ENCODE data around the gene TGFB1. TPM values are rescaled to one million over a fixed set of nuclear protein-coding genes. Genes with fewer than 3 reads are reported as not detected.

TGFB1 gene
- total and polyA plus RNA-seq, 9 of the 15 experiments (the other 6 are each of a cell fraction or from before 2014, with no cell fraction given) = 0.24 to 159 (median 17.2) TPM

DNA sequence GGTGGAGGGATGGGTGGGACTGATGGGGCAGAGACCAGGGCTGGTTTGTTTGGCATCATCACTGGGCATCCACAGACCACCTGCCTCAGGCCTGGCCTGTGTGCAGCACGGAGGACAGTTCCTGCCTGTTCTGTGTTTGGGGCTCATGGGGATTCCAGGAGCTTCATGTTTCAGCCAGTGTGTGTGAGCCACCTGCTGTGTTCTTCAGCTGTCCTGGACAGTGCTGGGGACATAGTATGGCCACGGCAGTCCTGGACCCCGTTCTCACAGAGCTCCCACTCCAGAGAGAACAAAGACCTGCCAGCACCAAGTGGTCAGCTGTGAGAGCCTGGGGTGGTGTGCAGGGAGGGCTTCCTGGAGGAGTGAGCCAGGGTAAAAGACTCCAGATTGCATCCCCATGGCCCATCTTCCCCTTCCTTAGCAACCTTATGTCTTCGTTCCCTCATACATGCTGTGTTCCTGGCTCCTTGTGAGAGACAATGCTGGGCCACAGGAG is 45.7 kb downstream of the TGFB1 start (continued):
- TF ChIP-seq, protein P1, sequence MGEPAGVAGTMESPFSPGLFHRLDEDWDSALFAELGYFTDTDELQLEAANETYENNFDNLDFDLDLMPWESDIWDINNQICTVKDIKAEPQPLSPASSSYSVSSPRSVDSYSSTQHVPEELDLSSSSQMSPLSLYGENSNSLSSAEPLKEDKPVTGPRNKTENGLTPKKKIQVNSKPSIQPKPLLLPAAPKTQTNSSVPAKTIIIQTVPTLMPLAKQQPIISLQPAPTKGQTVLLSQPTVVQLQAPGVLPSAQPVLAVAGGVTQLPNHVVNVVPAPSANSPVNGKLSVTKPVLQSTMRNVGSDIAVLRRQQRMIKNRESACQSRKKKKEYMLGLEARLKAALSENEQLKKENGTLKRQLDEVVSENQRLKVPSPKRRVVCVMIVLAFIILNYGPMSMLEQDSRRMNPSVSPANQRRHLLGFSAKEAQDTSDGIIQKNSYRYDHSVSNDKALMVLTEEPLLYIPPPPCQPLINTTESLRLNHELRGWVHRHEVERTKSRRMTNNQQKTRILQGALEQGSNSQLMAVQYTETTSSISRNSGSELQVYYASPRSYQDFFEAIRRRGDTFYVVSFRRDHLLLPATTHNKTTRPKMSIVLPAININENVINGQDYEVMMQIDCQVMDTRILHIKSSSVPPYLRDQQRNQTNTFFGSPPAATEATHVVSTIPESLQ (CRISPR knock-in tag; IDR thresholded peaks at IDR 0.05) = no peak

DNA sequence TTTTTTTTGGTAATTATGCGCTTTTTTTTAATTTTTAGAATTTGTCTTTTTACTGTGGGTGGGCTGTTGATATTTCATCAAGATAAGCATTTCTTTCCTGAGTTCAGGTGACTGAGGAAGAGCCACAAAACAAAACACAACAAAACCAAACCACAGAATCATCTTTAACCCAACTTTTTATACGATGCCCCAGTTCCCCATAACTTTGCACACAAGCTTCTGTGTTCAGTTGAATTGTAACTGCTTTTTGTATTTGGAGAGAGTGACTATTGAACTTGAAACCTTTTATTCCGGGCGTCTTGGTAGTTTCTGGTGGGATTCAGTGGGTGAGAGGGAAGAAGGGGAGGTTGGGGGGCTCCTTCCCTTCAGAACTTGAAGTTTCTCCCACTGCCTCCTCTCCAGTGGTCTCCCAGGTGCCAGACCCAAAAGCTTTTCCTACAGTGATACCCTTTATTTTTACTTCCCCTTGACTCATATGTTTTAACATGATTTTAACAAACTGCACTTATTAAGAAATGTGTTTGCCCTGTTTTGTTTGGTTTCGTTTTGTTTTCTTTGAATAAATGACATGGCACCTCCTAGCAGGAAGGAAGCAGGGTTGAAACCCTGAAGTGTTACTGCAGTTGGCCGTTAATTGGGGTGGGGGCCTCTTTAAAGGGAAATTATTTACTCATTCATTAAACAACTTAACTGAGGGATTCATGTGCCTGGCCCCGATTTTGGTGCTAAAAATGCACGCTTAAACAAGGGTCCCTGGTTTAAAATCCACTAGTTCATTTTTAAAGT is 46.4 kb downstream of the TGFB1 start:
- DNase-seq (ENCODE audit: extremely low read depth in 1 of 4, low spot score in 3 of 4) (no peak), FAIRE-seq (no peak), ATAC-seq (no peak)
- Histone ChIP-seq H3K9me3 (replicated peaks; ENCODE audit: control insufficient read depth, insufficient read depth, low read depth, low read length) (no peaks in the 10 kb centered on the region), H3K79me2 (ENCODE audit: control insufficient read depth, insufficient read depth, low read length) (peaks cover 24% of the 10 kb centered on the region), H3K27ac (ENCODE audit: extremely low read depth, low read depth, low read length) (no peak overlapping the region; the same call in 2 of the 3 replicates), H3K4me3 (no peak overlapping the region), H2AFZ (ENCODE audit: low read depth, low read length) (no peak overlapping the region), H3K4me1 (replicated peaks in 1 of 2; ENCODE audit: control insufficient read depth in 2 of 2, insufficient read depth in 2 of 2, low read length in 2 of 2) (peaks cover 11 to 12% of the 10 kb centered on the region in 2 experiments; a peak in 4 of 5 replicates), H3K9ac (ENCODE audit: insufficient read depth in 1 of 2, low read depth in 2 of 2, low read length in 2 of 2) (no peak overlapping the region), H3K9me1 (ENCODE audit: control insufficient read depth, insufficient read depth, low read length) (no peaks in the 10 kb centered on the region), H4K20me1 (replicated peaks; ENCODE audit: control insufficient read depth, insufficient read depth, low read length) (peaks cover 7% of the 10 kb centered on the region; the same call in 1 of the 2 replicates), H3K36me3 (ENCODE audit: control insufficient read depth, insufficient read depth, low read length) (peaks cover 61% of the 10 kb centered on the region), H3K4me2 (ENCODE audit: insufficient read depth, low read length) (no peak overlapping the region), H3K27me3 (ENCODE audit: control insufficient read depth in 2 of 2, insufficient read depth in 2 of 2, low read length in 2 of 2) (no peaks in the 10 kb centered on the region)
- ChIA-PET CTCF (ENCODE audit: low intra/inter-chr PET ratio) (interaction anchor here (1.0 to 1.7 kb wide), 2 partner anchors 103 to 181 kb away, joined by 3 to 13 read pairs; no protein-coding TSS in a partner anchor), POLR2A (interaction anchor here (0.6 to 2.2 kb wide), 3 partner anchors 38 to 291 kb away, joined by 3 to 8 read pairs (median 3); partner anchors contain the start of gene HNRNPUL1)
- WGBS (ENCODE audit: insufficient coverage, low coverage, missing lambda C conversion rate) = 63% methylated on average over 8 of the region's 8 CpGs
- BruUV-seq (replicated peaks) = TSS peak; percentile 42
- in situ Hi-C loops (cut with MboI) (loop anchor here (25.0 kb wide), 1 partner anchor 255 kb away; no protein-coding TSS in a partner anchor), intact Hi-C loops (cut with micrococcal nuclease) (loop anchor here (5.0 kb wide), 2 partner anchors 45 to 105 kb away; partner anchors contain the start of gene TGFB1)
- TF ChIP-seq EGR1 (conservative IDR thresholded peaks at IDR 0.05) (no peak), ZNF717 (CRISPR knock-in tag; IDR thresholded peaks at IDR 0.05) (no peak), MEF2D (tag; conservative IDR thresholded peaks at IDR 0.05; ENCODE audit: low read depth) (no peak), KAT2B (IDR thresholded peaks at IDR 0.05; ENCODE audit: low read depth, low read length) (no peak), PRPF4 (IDR thresholded peaks at IDR 0.05; ENCODE audit: insufficient read depth, low read depth, low read length, poor library complexity, severe bottlenecking) (no peak), ZKSCAN1 (IDR thresholded peaks at IDR 0.05; ENCODE audit: low read depth, low read length) (no peak), ZNF699 (CRISPR knock-in tag; IDR thresholded peaks at IDR 0.05; ENCODE audit: insufficient replicate concordance) (no peak), ESRRA (IDR thresholded peaks at IDR 0.05; ENCODE audit: borderline replicate concordance, low read depth) (no peak), SMC3 (conservative IDR thresholded peaks at IDR 0.05; ENCODE audit: insufficient read depth, low read depth, low read length) (no peak), CBFA2T3 (IDR thresholded peaks at IDR 0.05) (no peak), GTF2F1 (IDR thresholded peaks at IDR 0.05; ENCODE audit: low read depth, low read length) (no peak), NFXL1 (CRISPR knock-in tag; IDR thresholded peaks at IDR 0.05) (no peak)
- TF ChIP-seq, protein P2, sequence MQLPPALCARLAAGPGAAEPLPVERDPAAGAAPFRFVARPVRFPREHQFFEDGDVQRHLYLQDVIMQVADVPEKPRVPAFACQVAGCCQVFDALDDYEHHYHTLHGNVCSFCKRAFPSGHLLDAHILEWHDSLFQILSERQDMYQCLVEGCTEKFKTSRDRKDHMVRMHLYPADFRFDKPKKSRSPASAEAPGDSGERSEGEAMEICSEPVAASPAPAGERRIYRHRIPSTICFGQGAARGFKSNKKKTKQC (CRISPR knock-in tag; IDR thresholded peaks at IDR 0.05) = no peak
- TF ChIP-seq, protein P3, sequence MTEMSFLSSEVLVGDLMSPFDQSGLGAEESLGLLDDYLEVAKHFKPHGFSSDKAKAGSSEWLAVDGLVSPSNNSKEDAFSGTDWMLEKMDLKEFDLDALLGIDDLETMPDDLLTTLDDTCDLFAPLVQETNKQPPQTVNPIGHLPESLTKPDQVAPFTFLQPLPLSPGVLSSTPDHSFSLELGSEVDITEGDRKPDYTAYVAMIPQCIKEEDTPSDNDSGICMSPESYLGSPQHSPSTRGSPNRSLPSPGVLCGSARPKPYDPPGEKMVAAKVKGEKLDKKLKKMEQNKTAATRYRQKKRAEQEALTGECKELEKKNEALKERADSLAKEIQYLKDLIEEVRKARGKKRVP (CRISPR knock-in tag; IDR thresholded peaks at IDR 0.05) = no peak
